ENCODE results near the gene MYL6.

The MYL6 gene

GRCh38 chr12:56119361-56119796 is 38.8 kb upstream of the MYL6 start (continued):
- TF ChIP-seq ZNF670 (tag by site-specific recombination; IDR thresholded peaks at IDR 0.05; ENCODE audit: low read depth) (no peak), ZSCAN4 (tag by site-specific recombination; IDR thresholded peaks at IDR 0.05) (no peak), ZNF391 (tag by site-specific recombination; IDR thresholded peaks at IDR 0.05; ENCODE audit: borderline replicate concordance, low read depth) (no peak), ZNF341 (tag by site-specific recombination; IDR thresholded peaks at IDR 0.05; ENCODE audit: low read depth) (no peak), ZNF623 (tag by site-specific recombination; IDR thresholded peaks at IDR 0.05) (no peak), ZNF510 (tag by site-specific recombination; IDR thresholded peaks at IDR 0.05; ENCODE audit: insufficient replicate concordance) (no peak), ZNF692 (tag by site-specific recombination; IDR thresholded peaks at IDR 0.05) (peak; percentile 54; the same call in 1 of the 2 replicates), ZNF561 (tag by site-specific recombination; IDR thresholded peaks at IDR 0.05; ENCODE audit: borderline replicate concordance) (no peak), ZNF398 (tag by site-specific recombination; IDR thresholded peaks at IDR 0.05) (peak; percentile 19; the same call in 1 of the 2 replicates), ZNF626 (tag by site-specific recombination; IDR thresholded peaks at IDR 0.05) (no peak), ZNF837 (tag by site-specific recombination; IDR thresholded peaks at IDR 0.05) (no peak), ZNF292 (tag by site-specific recombination; IDR thresholded peaks at IDR 0.05; ENCODE audit: borderline replicate concordance, low read depth) (no peak), ZNF274 (IDR thresholded peaks at IDR 0.05; ENCODE audit: low read length) (no peak), ZNF274 (tag by site-specific recombination; IDR thresholded peaks at IDR 0.05; ENCODE audit: borderline replicate concordance) (no peak), ZNF324 (tag by site-specific recombination; IDR thresholded peaks at IDR 0.05) (no peak), ZNF140 (tag by site-specific recombination; IDR thresholded peaks at IDR 0.05) (no peak), ZNF501 (tag by site-specific recombination; IDR thresholded peaks at IDR 0.05) (no peak), PRDM6 (tag by site-specific recombination; IDR thresholded peaks at IDR 0.05) (no peak), PATZ1 (tag by site-specific recombination; IDR thresholded peaks at IDR 0.05) (peak; percentile 91), ZNF175 (tag by site-specific recombination; IDR thresholded peaks at IDR 0.05) (no peak), ZBTB49 (tag by site-specific recombination; IDR thresholded peaks at IDR 0.05; ENCODE audit: low read depth) (no peak), ZBTB21 (tag by site-specific recombination; IDR thresholded peaks at IDR 0.05) (no peak), ZNF184 (tag by site-specific recombination; IDR thresholded peaks at IDR 0.05) (no peak), ZNF2 (tag by site-specific recombination; IDR thresholded peaks at IDR 0.05) (peak; percentile 46; the same call in 1 of the 2 replicates), ZNF629 (tag by site-specific recombination; IDR thresholded peaks at IDR 0.05) (peak; percentile 18; the same call in 1 of the 2 replicates), ZBTB10 (tag by site-specific recombination; IDR thresholded peaks at IDR 0.05) (no peak), ZFP69B (tag by site-specific recombination; IDR thresholded peaks at IDR 0.05) (no peak)
